ENCODE measurements around the gene PTPRC.

Gene PTPRC

DNA sequence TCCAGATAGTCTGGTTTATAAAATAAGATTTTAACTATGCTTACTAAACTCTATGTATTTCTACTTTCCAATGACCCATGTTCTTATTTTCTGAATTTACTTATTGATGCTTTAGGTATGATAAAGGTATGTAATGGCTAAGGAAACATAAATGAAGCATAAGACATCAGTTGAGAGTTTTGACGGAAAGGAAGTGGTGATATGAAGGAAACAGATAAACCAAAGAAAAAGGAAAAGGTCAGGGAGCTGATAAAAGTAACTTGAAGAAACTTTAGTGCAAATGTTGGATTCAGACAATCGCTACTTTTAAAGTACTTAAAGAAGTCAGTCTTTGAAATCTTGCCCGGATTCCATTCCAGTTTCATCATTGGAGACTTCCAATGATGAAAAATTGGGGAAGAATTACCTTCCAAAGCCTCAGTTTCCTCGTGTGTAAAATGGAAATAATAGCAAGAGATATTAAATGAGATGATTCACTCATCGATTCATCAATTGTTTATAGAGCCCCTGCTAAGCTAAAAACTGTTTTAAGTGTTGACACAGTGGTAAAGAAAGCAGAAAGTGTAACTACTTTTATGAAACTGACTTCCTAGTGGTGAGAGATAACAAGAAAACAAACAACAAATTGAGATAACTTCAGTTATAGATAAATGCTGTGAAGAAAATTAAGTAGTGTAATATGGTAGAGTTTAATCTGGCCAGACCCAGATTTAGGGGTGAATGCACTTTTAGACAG lies 10.6 kb downstream of the PTPRC start:
- no peak for DNase-seq

DNA sequence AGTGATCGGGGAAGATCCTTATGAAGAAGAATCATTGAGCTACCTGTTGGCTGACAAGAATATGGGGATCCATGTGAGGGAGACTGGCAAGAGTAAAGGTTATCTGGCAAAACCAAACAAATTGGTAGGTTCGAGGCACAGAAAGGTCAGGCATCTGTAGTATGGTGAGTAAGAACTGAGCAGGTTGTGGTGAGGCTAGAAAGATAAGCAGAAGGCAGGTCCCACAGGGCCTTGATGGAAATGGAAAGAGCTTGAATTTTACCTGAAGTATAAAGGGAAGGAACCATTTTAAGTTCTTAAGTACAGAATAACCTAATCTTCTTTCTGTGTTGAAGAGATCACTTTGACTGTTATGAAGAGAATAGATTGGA lies 11.1 kb downstream of the PTPRC start:
- DNase-seq, result peak; percentile 51

DNA sequence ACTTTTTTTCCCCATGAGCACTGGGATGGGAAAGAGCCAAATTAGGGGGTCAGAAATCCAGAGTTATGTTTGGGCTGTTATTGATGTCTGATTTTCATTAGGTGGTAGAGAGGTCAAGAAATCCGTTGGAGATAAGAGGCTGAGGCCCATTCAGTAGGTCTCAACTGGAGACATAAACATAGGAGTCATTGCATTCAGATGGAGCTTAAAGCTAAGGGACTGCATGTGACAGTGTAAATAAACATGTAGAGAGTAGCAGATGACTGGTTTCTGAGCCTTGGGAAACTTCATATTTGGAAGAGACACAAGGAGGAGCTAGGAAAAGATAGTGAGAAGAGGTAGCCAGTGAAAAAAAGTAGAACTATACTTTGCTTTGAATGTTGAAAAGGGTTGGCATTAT lies 11.7 kb downstream of the PTPRC start:
- no peak for DNase-seq

DNA sequence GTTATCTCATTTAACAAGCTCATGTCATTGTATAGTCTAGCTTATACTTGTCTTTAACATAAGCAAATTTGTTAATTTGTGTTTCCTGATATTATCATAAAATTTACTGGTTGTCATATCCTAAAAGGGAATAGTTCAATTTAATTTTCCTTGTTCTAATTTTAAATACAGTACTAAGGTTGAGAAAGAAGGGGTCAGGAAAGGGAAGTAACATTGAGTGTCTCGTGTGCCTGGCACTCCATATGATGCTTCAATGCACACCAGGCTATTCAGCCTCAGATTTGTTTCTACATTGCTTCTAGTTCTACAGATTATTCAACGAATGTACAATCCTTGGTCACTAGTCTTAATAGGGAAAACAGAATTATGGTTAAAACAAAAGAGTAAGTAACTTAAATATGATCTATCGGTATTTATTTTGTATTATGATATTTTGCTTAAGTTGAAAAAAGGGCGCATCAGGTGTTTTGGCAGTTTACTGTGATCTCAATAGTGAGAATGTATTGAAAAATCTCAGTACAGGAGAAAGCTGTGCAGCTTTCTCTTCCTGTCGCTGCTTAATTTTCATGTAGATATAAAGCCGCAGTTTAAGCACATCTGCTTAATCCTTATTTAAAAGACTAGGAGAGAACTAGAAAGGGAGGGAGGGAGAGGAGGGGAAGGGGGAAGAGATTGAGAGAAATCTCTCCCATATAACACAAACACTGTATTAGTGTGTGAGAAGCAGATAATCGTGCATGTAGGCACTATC lies 13.0 kb downstream of the PTPRC start:
- DNase-seq, result no peak

DNA sequence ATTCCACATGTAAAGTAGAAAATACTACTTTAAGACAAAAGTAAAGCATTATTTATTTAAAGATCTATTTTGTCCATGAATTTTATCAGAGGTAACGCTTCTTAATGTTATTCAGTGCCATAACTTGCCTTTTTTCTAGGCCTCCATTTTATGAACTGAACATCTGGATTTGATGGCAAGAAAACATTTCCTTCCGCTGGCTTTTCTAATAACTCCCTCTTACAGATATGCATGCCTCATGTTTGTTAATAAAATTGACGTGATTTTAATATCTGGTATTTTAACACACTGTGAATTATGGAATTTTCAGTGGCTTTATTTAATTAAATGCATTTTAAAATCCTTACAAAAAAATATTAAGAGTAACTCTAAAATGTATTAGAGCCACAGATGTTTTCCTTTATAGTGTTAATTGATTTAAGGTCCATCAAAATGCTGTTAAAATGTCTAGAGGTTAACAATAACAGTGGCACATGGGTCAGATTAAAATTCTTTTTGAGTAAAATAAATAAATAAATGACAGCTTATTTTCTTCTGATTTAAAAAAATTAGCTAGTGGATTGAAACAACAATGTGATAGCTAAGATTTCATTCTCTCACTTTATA lies 15.1 kb downstream of the PTPRC start:
- DNase-seq, result no peak

DNA sequence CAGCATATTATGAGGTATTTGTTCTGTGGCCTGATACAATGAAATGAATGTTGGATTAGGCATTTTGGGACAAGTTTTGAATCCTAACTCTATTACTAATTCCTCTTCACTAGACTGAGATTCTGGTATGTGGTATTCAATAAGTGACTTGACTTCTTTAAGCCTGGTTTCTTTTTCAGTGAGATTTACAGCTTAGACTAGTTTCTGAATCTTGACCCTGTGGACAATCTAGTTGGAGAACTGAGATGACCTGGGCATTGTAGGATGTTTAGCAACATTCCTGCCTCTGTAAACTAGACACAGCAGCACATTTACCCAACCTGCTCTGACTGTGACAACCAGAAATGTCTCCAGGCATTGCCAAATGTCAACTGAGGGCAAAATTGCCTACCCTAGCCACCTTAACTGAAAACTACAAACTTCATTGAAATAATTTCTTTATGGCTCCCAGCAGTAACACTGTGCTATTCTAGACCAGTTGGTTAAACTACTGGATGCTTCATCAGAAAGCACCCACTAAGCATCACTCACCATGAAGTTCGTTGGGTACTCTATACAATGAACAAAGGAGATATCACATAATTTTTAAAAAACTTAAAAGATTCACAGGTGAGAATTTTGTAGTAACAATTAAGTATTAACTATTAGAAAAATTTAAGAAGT lies 16.8 kb downstream of the PTPRC start:
- DNase-seq, result no peak

DNA sequence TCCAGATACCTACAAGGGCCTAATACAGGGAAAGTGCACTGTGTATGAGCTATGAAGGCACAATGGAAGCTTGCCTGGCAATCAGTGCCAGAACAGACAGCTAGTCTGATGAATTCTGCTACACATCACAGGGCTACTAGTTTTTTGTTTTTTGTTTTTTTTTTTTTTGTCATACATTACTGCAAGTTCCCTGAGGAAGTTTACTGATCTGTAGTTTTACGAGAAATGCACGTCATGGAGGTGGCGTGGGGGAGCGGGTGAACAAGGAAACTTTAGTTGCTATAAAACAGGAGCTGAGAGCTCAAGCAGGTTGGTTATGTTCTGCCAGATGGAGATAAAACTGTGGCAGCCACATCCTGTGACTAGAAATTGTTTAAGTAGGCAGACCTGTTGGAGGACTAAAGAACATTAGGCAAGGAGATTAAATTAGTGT lies 17.7 kb downstream of the PTPRC start:
- DNase-seq, result peak; percentile 85

DNA sequence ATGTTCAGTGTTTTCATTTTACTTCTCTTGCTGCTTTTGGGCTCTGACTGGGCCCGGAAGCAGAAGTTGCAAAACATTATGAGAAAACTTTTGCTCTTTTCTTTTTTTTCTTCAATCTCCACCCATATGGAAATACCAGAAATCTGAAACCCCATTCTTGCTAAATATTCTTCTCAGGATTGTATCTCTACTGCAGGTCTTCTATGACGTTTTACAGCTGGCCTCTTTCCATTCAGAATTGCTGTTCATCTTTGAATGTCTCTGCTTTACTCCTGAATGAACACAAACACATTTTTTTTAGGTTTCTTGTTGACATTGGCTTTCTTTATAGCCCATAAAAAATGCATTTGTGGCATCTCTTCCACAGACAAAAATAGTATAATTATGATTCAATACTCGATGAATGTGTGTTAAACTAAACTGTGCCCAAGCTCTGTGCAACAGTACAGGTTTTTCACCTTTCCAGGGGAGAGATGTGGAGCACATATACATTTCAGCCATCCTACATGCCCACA lies 18.8 kb downstream of the PTPRC start:
- no peak for DNase-seq

DNA sequence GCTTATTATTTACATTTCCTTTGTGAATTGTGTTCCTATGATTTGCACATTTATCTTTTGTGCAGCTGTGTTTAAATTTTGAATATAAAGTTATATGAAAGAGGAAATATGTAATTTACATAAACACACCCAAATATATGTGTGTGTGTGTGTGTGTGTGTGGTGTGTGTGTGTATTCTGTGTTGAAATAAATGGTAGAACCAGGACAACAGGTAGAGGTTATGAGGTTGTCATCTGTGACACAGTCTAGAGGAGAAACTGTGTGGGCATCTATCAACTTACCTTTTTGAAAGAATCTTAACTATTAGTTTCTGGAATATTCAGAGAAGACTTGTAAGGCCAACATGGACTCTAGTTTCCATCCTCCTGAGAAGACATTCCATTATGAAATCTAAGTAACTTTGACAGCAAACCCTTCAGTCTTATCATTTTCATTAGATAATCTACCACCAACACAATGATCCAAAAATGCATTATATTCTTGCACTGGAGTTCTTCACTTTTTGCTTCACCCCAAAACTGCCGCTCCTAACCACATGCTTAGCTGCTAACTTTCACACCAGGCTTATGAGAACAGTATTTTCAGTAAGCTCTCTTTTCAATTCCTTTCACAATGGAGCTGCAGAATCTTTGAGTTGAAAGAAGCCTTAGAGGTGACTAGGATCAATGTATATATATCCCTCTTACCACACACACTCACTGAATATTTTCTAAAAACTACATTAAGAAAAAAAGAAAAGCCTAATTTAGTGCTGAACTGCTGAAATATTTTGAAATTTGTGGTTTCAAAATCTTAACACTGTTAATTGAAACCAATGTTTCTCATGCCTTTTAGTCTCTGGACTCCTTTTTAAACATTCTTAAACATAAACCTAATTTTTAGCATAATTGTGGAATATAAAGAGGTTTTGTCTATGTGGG lies 21.8 kb downstream of the PTPRC start:
- no peak for DNase-seq

DNA sequence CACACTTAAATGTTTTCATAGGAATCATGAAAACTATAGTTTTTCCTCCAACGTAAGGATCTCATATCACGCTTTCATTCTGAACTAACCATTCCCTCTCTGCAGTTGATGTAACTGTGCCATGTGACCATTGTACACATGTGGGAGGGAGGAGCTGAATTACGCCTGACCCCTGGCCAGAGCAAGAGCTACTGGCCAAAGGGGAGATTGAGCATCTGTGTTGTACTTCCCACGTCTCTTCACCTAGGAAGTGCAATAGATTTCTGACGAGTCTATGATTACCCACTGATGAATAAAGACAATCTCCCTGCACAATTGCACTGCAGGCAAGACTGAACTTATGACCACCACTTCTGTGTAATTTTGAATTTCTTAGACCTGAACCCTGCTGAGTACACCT lies 24.0 kb downstream of the PTPRC start:
- no peak for DNase-seq

DNA sequence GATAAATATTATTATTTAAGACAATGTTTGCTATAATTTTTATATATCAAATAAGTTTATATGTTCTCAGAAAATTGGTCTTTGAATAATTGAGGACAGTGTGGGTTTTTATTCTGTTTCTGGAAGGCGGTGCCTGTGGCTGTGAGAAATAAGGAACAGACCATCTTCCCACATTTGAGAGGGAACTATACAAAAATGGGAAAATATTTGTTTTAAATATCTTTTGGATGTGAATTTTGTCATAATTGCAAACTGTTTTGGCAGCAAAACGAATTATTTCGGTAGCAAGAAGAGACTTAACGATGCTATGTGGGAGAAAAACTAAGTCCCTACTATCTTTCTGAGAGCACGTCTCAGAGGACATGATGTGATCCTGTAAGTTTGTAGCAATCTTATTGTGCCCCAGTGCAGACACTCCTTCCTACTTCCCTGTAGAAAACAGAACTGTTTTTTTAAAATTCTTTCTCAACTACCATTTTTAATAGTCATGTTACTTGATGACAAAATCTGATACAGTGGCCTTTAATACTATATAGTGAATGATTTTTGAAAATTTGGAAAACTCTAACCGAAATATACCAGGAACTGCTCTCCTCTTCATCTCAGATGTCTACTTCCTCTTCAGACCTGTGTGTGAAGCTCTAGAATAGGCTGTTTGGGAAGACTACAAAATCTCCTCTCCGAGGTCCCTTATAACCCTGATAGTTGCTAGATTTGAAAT lies 25.4 kb downstream of the PTPRC start:
- no peak for DNase-seq

DNA sequence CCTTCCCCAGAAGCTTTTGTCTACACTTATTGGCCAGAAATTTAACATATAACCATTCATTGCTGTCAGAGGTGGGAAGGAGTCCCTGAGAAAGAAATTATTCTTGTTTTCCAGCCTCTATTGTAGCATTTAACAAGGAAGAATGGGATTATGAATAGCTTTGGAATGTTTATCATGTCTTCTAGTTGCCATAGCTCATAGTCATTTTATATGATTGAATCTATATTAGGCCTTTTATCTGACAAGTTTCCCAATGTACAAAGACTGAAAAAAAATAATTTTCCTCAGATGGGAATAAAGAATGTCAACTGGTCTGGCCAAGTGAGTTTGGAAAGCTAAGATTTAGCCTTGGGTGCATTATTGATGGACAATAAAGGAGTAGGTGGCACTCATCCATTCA lies 28.3 kb downstream of the PTPRC start:
- DNase-seq, result no peak

DNA sequence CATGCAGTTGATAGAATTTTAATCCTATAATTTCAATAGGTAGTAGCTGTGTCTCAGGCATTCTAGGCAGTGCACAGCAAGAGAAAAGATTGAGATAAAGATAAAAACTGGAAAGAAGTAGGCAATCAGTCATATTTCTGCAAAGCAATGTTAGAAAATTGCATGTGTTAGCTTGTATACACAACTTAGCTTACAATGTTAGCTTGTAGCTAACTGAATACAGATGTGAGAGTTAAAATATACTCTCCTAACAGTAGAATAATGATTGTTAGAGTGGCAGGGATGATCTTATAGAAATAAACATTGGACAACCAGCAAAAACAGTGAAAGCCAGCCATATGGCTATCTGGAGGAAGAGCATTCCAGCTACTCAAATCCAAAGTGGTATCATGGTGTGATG lies 29.0 kb downstream of the PTPRC start:
- no peak for DNase-seq

DNA sequence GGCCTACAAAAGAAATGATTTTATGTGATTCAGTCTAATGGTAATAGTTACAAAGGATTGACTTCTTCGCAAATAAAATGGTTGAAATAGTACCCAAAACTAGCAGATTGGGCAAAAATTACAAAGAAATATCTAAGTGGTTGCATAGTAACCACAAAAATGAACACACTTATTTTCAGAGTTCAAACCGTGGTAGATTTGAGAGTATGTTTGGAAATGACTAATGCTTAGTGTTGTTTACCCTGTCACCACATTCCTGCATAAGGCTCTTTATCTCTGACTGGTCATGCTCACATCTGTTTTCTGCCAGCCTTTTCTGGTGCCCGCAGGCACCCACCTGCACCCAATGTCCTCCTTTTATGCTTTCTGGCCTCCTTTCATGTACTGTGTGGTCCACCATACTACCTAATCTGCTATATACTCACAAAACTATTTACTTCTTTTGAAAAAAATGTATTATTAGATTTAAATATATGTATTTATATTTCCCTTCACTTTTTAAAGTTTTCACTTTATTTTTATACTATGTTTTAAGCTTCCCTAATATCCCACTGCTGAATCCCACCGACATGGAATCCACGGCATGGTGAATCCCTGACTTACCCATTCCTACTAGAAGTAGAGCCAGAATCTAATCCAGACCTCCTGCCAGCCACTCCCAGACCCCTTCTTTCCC lies 30.3 kb downstream of the PTPRC start:
- DNase-seq, result peak; percentile 38

DNA sequence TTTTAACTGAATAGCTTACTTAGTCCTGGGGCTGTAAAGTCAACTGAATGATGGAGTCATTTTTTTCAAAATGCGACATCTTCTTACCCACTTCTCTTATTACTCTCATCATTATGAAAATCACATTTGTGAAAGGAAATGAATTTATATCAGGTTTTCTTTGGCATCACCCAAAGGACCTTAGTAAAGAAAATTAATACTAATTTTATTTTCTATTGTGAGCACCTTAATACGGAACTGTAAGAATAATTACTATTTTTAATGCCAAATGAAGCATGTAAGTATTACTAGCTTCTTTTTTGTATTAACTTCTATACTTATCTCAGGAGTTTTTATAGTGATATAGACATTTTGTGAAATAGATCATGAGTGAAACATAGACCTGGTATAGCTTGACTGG lies 30.9 kb downstream of the PTPRC start:
- no peak for DNase-seq

DNA sequence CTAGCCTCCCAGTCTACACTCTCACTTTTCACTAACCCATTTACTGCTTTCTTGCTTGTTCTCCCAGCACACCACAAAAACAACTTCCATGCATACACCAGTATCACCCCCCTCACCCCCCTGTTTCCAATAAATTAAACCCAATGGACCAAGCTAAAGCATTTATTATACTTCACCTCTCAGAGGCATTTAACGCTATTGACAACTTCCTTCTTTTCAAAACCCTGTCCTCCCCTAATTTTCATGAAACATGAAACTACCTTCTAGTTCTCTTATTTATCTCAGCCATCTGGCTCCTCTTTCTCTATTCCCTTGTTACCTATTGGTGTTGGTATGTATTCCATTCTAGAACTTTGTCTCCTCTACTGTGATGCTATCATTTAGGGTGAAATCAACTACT lies 32.3 kb downstream of the PTPRC start:
- no peak for DNase-seq

DNA sequence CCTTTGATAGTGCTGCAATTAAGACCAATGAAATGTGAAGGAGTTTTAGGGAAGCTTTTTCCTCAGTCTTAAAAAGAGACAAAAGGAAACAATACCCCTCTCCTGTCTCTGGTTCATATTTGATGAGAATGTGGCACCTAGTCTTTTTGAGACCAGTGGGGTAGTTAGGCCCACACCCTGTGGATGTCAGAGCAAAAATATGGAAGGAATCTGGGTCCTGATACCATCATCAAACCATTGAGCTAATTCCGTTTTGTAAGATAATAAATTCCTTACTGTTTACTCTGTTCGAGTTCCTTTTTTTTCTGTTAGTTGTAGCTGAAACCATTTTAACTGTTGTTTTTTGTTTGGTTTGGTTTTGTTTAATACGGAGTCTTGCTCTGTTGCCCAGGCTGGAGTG lies 33.3 kb downstream of the PTPRC start:
- DNase-seq, result no peak

DNA sequence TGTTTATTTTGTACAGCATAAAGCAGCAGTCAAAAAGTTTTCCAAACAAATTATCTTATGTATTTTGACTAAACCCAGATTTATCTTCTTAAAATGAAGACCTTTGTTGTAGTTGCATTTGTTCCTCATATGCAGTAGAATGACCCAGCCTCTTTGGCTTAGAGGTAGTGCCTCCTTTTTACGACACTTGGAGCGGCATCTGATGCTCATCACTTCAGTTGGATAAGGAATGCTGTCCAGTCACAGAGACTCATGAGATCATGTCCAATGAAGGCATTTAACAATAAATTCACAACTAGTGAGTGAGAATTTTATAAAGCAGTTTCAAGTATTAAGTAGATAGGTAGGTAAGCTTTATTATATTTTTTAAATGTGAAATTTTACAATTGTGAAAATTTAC lies 35.2 kb downstream of the PTPRC start:
- no peak for DNase-seq

DNA sequence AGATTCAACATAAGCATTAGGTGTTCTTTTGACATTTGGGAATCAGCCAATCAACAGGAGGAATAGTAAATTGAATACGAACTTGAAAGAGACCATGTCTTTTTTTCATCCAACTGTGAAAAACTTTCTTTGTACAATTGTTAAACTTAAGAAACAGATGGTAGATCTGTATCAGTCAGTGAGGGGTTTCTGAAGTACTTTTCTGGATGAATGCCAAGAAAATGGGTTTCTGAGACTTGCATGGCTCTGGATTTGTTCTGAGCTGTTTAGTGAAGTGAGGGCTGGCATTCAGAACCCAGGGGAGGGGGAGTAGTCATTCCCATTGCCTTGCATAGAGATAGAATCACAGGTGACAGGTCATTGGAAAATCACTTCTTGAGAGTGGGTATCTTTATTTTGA lies 37.4 kb downstream of the PTPRC start:
- no peak for DNase-seq

DNA sequence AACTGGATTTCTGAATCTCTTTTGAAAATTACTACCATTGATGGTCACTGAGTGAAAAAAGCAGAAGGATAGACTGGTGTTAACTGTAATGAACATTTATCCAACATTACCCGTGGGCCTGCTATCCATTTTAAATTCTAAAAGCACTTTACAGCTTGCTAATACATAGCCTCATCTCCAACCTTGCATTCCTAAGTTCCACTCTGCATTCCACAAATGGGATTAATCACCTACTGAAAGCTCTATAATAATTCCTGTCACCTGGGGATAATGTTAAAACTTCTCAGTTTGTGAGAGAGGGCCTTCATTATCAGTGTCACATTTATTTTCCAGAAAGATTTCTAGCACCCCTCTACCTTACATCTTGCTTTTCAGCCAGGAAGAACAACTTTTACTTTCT lies 38.2 kb downstream of the PTPRC start:
- no peak for DNase-seq

DNA sequence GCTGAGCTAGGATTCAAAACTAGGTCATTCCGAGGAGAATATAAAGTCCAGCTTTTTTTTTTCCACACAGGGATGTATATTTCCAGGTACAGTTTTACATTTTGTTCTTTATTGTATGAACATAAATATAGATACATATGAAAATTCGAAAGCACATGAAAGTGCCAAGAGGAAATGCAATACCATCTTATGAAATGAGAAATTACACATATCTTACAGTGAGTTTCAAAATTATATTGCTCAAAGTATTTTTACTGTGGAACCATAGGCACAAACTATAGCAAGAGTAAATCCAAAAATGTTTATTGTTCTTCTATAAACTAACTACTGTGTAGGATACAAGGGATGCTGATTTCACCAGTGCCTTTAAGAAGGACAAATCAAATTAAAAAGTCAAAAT lies 39.0 kb downstream of the PTPRC start:
- DNase-seq, result no peak

Measured in stimulated activated CD4-positive, alpha-beta T cell treated with anti-CD3 and anti-CD28 coated beads, Interleukin-15, amount 100 ng/mL, for 24 hours (primary cell).